ENCODE data around the gene HAUS3.
A peak's percentile ranks its signal among the peaks of the same experiment; 100 is the strongest.

GRCh38 chr4:2247128-2248043, 5.5 kb upstream of the HAUS3 start:
- TF ChIP-seq POLR2A (IDR thresholded peaks at IDR 0.05; ENCODE audit: low read depth, low read length), result peak; percentile 63
- TF ChIP-seq NFYA (IDR thresholded peaks at IDR 0.05; ENCODE audit: borderline replicate concordance, low read depth, low read length), result no peak

Data from GM12878 (cell line).